ENCODE results near the gene HMCN1.

- TF ChIP-seq POLR2AphosphoS5 (IDR thresholded peaks at IDR 0.05) (no peak), CTCF (IDR thresholded peaks at IDR 0.05) (no peak), EP300 (IDR thresholded peaks at IDR 0.05) (no peak), POLR2A (IDR thresholded peaks at IDR 0.05) (no peak)
These were observed 100.2 kb downstream of the HMCN1 start for GRCh38 chr1:185834371-185834905.
